A549 (cell line): ENCODE measurements around the gene SCTR.

ENCODE experiments used
- CBX2 ChIP-seq: fragments of 200-600 bp; sonication (generic); IDR thresholded peaks from 2 replicates; pipeline ENCODE4 v1.6.1; 2016; ENCODE audit warnings: low read depth, mild to moderate bottlenecking, borderline replicate concordance
- CHD4 ChIP-seq: fragments of 200-600 bp; sonication (generic); IDR thresholded peaks from 2 replicates; pipeline ENCODE4 v1.6.1; 2016; ENCODE audit warnings: antibody characterized with exemption, mild to moderate bottlenecking, borderline replicate concordance
- ESRRA ChIP-seq: fragments of 150-350 bp; IDR thresholded peaks from 2 replicates; pipeline ENCODE4 v1.6.1; 2014; ENCODE audit warnings: mild to moderate bottlenecking, low read length, borderline replicate concordance
- HDAC2 ChIP-seq: fragments of 200-600 bp; sonication (generic); IDR thresholded peaks from 2 replicates; pipeline ENCODE4 v1.6.1; 2016
- JUN ChIP-seq, 2 experiments: fragments of >200 bp; sonication (Bioruptor Twin); formaldehyde crosslinking; IDR thresholded peaks; 2 replicates in 1 of 2; 3 replicates in 1 of 2; pipeline ENCODE4 v1.6.1; 2016 to 2017
- POLR2A ChIP-seq: IDR thresholded peaks from 2 replicates; pipeline ENCODE4 v1.6.1; 2012; ENCODE audit warnings: mild to moderate bottlenecking, low read length
- RAD21 ChIP-seq, 2 experiments: fragments of >200 bp in 1 of 2; sonication (Bioruptor Twin) in 1 of 2; formaldehyde crosslinking in 1 of 2; IDR thresholded peaks in 1 of 2; conservative IDR thresholded peaks in 1 of 2; 2 replicates in 1 of 2; 3 replicates in 1 of 2; pipeline ENCODE4 v1.6.1; 2012 to 2018; ENCODE audit warnings: inconsistent platforms in 1 of 2
- RFX5 ChIP-seq: fragments of 450-650 bp; IDR thresholded peaks from 2 replicates; pipeline ENCODE4 v1.7.1; 2014; ENCODE audit warnings: antibody characterized with exemption, mild to moderate bottlenecking, moderate library complexity
- SMC3 ChIP-seq: fragments of >200 bp; sonication (Bioruptor Twin); formaldehyde crosslinking; IDR thresholded peaks from 3 replicates; pipeline ENCODE4 v1.6.1; 2018; ENCODE audit warnings: inconsistent platforms
- ZFP36 ChIP-seq: fragments of 450-650 bp; IDR thresholded peaks from 2 replicates; pipeline ENCODE4 v1.6.1; 2014; ENCODE audit warnings: borderline replicate concordance; ENCODE audit not compliant: partially characterized antibody
- TF ChIP-seq, protein P1 (sequence below): IDR thresholded peaks from 2 replicates; pipeline ENCODE4 v1.6.1; 2012
- TF ChIP-seq, protein P2 (sequence below): fragments of >200 bp; sonication (Bioruptor Twin); formaldehyde crosslinking; IDR thresholded peaks from 3 replicates; pipeline ENCODE4 v1.5.1; 2016
- TF ChIP-seq, protein P3 (sequence below): IDR thresholded peaks from 2 replicates; pipeline ENCODE4 v1.6.1; 2012
- TF ChIP-seq, protein P4 (sequence below): fragments of 250-450 bp; sonication (Bioruptor Pico); IDR thresholded peaks from 2 replicates; pipeline ENCODE4 v1.5.0; 2021; ENCODE audit warnings: mild to moderate bottlenecking, moderate library complexity, borderline replicate concordance

DNA sequence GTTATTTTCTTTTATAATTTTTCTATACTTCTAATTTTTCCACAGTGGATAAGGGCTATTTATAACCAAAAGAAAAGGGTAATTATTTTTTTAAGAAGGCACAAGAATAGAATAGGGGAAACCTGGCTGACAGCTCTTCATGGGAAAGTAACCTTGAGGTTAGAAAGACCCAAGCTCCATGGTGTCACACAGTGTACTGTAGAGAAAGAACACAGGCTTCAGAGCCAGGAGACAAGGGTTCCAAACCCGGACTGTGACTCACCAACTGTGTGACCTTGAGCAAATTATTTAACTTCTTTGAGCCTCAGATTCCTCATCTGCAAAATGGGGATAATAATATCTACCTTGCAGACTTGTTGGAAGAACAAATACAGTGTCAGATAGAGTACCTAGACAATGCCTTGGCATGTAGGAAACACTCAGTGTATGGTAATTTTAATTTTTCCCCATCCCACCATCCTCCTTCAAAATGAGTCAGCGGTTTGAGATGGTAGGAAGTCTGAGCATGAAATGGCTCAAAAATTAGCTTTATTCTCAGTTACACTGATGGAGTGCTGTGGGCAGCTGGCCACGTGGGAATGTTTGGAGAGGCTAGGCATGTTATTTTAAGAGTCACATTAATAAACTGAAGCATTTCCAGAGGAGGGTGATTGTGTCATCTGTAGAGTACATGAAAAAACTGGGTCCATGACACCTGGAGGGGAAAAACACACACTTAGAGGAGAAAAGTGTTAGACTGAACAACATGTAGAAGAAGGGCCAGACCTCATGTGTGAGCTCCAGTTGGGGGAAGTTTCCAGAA lies 55.9 kb downstream of the SCTR start:
- TF ChIP-seq, protein P1, sequence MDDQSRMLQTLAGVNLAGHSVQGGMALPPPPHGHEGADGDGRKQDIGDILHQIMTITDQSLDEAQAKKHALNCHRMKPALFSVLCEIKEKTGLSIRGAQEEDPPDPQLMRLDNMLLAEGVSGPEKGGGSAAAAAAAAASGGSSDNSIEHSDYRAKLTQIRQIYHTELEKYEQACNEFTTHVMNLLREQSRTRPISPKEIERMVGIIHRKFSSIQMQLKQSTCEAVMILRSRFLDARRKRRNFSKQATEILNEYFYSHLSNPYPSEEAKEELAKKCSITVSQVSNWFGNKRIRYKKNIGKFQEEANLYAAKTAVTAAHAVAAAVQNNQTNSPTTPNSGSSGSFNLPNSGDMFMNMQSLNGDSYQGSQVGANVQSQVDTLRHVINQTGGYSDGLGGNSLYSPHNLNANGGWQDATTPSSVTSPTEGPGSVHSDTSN = no peak
- TF ChIP-seq ESRRA (no peak), ZFP36 (no peak), JUN (IDR thresholded peaks at IDR 0.05) (no peak), POLR2A (no peak), RAD21 (conservative IDR thresholded peaks at IDR 0.05 in 1 of 2, IDR thresholded peaks at IDR 0.05 in 1 of 2) (no peak), HDAC2 (no peak), CBX2 (no peak), CHD4 (no peak), RFX5 (no peak), SMC3 (no peak)
- TF ChIP-seq, protein P2, sequence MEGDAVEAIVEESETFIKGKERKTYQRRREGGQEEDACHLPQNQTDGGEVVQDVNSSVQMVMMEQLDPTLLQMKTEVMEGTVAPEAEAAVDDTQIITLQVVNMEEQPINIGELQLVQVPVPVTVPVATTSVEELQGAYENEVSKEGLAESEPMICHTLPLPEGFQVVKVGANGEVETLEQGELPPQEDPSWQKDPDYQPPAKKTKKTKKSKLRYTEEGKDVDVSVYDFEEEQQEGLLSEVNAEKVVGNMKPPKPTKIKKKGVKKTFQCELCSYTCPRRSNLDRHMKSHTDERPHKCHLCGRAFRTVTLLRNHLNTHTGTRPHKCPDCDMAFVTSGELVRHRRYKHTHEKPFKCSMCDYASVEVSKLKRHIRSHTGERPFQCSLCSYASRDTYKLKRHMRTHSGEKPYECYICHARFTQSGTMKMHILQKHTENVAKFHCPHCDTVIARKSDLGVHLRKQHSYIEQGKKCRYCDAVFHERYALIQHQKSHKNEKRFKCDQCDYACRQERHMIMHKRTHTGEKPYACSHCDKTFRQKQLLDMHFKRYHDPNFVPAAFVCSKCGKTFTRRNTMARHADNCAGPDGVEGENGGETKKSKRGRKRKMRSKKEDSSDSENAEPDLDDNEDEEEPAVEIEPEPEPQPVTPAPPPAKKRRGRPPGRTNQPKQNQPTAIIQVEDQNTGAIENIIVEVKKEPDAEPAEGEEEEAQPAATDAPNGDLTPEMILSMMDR = no peak
- TF ChIP-seq, protein P3, sequence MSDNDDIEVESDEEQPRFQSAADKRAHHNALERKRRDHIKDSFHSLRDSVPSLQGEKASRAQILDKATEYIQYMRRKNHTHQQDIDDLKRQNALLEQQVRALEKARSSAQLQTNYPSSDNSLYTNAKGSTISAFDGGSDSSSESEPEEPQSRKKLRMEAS = no peak
- TF ChIP-seq, protein P4, sequence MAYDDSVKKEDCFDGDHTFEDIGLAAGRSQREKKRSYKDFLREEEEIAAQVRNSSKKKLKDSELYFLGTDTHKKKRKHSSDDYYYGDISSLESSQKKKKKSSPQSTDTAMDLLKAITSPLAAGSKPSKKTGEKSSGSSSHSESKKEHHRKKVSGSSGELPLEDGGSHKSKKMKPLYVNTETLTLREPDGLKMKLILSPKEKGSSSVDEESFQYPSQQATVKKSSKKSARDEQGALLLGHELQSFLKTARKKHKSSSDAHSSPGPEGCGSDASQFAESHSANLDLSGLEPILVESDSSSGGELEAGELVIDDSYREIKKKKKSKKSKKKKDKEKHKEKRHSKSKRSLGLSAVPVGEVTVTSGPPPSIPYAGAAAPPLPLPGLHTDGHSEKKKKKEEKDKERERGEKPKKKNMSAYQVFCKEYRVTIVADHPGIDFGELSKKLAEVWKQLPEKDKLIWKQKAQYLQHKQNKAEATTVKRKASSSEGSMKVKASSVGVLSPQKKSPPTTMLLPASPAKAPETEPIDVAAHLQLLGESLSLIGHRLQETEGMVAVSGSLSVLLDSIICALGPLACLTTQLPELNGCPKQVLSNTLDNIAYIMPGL (CRISPR knock-in tag) = no peak
